ENCODE data around the gene RTN4R.

DNA sequence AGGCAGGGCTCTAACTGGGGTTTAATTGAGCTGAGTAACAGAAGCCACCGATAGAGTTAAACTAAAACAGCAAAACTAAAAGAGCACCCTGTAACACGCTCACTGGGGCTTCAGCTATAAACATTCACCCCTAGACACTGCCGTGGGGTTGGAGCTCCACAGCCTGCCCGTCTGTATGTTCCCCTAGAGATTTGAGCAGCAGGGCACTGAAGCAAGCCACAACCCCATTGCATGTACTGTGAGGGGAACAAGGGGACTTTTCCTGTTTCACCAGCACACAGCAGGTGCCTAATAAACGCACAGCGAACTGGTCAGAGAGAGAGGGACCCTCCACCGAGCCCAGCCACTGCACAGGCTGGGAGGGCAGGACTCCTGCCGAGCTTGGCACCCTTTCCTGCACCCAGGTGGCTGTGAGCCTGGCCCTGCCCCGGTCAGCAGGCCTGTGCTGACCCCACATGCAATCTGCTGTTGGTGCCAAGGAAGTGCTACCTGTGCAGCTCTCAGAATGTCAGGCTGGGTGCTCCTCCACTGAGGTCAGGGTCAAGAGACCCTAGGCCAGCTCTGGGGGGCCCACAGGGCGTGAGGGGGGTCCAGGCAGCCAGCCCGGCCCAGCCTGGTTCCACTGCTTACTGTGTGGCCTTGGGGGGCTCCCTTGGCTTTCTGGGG is 31.9 kb downstream of the RTN4R start:
- TF ChIP-seq POLR2A (IDR thresholded peaks at IDR 0.05; ENCODE audit: low read depth) = no peak
- TF ChIP-seq, protein P1, sequence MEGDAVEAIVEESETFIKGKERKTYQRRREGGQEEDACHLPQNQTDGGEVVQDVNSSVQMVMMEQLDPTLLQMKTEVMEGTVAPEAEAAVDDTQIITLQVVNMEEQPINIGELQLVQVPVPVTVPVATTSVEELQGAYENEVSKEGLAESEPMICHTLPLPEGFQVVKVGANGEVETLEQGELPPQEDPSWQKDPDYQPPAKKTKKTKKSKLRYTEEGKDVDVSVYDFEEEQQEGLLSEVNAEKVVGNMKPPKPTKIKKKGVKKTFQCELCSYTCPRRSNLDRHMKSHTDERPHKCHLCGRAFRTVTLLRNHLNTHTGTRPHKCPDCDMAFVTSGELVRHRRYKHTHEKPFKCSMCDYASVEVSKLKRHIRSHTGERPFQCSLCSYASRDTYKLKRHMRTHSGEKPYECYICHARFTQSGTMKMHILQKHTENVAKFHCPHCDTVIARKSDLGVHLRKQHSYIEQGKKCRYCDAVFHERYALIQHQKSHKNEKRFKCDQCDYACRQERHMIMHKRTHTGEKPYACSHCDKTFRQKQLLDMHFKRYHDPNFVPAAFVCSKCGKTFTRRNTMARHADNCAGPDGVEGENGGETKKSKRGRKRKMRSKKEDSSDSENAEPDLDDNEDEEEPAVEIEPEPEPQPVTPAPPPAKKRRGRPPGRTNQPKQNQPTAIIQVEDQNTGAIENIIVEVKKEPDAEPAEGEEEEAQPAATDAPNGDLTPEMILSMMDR (IDR thresholded peaks at IDR 0.05) = no peak
- TF ChIP-seq POLR2AphosphoS5 (IDR thresholded peaks at IDR 0.05) = no peak
